ENCODE data around the gene ABCD2.

DNA sequence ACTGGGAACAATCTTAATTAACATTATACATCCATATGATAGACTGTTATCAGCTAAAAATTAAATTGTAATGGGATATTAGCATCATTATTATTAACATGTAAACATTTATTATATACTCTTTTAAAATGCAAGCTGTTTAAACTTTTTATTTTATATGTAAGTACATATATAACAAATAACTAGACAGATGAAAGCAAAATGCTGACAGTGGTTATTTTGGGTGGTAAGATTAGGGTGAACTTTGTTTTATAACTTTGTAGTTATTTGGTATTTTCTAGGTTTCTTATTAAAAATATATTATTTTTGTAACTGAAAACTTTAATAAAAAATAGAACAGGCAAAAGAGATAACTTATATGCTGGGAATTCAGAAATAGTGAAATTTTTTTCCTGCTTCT is 114.0 kb downstream of the ABCD2 start:
- no peak for TF ChIP-seq POLR2A (IDR thresholded peaks at IDR 0.05)
- TF ChIP-seq, protein P1, sequence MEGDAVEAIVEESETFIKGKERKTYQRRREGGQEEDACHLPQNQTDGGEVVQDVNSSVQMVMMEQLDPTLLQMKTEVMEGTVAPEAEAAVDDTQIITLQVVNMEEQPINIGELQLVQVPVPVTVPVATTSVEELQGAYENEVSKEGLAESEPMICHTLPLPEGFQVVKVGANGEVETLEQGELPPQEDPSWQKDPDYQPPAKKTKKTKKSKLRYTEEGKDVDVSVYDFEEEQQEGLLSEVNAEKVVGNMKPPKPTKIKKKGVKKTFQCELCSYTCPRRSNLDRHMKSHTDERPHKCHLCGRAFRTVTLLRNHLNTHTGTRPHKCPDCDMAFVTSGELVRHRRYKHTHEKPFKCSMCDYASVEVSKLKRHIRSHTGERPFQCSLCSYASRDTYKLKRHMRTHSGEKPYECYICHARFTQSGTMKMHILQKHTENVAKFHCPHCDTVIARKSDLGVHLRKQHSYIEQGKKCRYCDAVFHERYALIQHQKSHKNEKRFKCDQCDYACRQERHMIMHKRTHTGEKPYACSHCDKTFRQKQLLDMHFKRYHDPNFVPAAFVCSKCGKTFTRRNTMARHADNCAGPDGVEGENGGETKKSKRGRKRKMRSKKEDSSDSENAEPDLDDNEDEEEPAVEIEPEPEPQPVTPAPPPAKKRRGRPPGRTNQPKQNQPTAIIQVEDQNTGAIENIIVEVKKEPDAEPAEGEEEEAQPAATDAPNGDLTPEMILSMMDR (IDR thresholded peaks at IDR 0.05) = no peak
